NOMO-1 treated with DMSO at 0.1 percent for 48 hours (cell line): Measurements from ENCODE around the gene PDIA5.
"Not testable (repeated sequence)": the region's sequence is repeated elsewhere in the genome, so short reads cannot be mapped to it uniquely, and the experiment has no call there.

Experiments
- DNase-seq: peaks from one replicate; lab custom pipeline; 2025; ENCODE audit not compliant: unreplicated experiment; lab: John Stamatoyannopoulos, UW

The PDIA5 gene

DNA sequence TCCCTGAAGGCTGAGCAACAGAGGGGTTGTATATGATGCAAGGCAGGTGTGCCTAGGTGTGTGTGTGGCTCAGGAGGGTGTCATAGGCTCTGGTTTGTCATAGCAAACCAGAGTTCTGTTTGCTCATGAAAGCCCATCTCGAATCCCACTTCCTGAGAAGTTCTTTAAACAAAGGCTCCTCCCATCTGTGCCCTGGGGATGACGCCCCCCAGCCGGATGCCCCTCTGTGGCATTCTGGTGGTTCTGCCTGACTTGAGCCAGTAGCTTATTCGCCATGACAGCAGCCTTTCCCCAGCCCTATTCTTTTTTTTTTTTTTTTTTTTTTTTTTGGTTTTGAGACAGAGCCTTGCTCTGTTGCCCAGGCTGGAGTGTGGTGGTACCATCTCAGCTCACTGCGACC, 45.4 kb downstream of the PDIA5 start:
- no peak for DNase-seq

DNA sequence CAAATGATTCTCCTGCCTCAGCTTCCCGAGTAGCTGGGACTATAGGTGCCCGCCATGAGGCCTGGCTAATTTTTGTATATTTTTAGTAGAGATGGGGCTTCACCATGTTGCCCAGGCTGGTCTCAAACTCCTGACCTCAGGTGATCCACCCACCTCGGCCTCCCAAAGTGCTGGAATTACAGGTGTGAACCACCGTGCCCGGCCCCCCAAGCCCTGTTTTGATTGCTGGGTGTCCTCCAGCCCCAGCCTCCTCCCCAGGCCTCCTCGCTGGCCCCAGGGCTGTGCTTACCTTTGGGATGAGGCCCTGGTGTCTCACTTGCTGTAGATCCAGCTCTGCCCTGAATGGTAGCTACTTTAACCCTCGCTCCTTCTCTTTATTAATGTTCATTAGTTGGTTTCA, 45.8 kb downstream of the PDIA5 start:
- DNase-seq, result not testable (repeated sequence)

DNA sequence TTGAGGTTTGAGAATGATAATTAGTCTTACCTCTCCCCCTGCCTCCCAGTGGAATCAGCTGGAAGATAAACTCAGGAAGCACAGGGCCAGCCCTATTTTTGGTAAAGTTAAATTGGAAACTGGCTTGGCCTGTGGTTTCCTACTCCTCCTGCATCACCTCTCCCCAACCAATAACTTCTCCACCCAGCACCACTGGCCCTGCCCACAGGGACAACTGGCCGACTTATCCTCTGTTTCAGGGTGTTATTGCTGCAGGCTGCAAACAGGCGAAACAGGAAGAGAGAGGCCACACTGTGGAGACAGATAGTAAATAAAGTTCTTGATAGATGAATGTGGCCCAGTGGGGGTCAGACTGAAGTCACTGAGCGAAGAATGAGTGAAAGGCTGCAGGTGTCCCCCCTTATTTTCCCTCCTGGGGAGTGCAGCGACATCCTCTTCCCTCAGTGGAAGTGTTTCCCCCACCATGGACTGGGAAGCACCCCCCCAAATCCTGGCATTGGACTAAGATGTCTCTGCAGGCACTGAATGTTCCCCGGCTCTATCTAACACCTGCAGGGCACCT, 47.1 kb downstream of the PDIA5 start:
- DNase-seq, result no peak

GRCh38 chr3:123116116-123116515, 49.3 kb downstream of the PDIA5 start:
- DNase-seq, result no peak

DNA sequence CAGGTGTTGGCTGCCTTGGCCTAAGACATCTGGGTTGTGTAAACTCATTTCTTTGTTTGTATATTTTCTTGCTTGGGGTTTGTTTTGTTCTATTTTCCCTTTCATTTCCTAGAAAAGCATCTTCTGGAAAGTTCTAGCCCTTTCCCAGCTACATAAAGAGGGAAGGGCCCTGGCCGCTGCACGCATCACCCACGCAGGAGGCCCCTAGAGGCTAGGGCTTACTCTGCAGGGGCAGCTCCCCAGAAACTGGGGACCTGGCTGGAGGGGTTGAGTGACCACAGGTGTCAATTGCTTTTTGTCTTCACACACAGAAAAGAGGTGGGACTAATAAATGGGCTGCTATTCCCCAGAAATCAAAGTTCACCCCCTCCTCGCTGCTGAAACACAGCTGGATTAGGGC, 52.6 kb downstream of the PDIA5 start:
- no peak for DNase-seq

GRCh38 chr3:123119802-123120201, 53.0 kb downstream of the PDIA5 start:
- DNase-seq, result no peak

DNA sequence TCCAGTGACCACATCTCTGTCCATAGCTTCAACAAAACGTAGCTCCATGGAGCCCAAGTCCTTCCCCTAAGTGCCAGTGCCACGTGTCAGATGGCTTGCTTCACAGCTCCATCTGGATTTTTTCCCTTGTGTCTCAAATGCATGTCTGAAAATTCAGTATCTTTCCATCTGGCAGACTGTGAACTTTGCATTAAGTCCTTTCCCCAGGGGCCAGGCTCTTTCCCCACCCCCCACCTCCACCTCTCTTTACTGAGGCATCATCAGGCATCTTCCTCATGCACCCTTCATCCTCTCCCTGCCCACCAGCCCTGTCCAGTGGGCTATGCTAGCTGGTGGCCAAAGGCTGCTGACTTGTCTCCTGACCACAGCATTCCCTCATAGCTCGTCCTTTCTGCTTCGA, 53.7 kb downstream of the PDIA5 start:
- no peak for DNase-seq

DNA sequence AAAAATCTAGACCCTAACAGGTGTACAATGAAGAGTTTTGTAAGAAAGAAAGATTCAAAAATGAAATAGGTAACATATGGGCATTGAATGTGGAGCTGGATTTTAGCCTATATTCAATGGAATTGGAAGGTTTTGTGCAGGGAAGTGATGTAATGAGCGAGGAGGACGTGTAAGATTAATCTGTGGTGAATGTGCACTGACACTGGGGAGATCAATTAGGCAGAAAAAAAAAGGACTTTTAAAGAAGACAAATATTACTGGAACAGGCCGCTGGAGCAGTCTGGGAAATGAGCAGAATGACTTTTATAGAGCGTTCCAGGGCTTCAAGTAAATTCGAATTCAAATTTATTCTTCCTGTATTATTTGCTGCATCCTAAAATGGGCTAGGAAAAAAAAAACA, 55.2 kb downstream of the PDIA5 start:
- no peak for DNase-seq

DNA sequence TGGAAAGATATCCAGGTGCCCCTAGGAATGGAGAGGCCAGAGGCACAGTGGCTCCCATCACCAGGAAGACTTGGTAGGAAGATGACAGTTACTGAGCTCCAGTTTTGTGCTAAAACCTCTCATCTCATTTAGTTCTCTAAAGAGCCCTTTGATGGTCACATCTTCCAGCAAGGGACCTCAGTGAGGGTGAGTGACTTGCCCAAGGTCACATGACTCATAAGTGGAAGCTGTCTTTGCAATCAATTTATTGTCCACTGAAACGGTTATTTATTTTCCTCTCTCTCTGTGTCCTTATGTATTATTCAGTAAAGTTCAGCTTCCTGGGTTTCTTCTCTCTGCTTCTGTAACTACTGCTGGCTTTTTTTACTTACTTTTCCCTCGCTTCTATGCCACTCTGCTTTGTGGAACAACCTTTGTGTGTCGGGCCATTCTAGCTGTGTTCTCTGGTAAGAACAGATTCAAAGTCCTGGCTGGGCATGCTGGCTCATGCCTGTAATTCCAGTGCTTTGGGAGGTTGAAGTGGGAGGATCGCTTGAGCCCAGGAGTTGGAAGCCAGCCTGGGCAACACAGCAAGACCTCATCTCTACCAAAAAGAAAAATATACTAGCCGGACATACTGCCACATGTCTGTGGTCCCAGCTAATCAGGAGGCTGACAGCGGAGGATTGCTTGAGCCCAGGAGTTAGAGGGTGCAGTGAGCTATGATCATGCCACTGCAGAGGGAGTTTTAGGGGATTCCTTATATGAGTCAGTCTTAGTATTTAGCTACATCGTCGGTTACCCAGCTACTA, 55.9 kb downstream of the PDIA5 start:
- DNase-seq, result no peak

- no peak for DNase-seq
These were observed 57.1 kb downstream of the PDIA5 start for GRCh38 chr3:123123716-123124616.

- DNase-seq, result no peak
These were observed 58.1 kb downstream of the PDIA5 start for GRCh38 chr3:123124971-123125370.

DNA sequence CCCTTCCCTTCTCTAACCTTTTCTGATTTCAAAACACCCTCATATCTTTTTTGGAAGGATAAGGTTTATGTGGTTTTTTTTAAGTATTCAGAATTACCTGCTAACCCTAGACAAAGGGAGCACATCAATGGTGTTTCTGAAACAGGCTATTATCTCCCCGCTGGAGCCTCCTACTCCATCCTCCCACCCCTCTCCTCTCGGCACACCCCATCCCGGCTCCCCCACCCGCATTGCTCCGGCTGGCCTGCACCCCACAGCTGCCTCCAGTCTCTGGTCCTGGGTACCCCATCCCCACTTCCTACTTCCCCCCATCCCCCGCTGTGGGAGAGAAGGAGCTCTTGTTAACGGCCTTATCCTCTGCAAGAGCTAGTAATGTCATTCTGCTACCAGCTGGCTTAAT, 59.2 kb downstream of the PDIA5 start:
- no peak for DNase-seq

GRCh38 chr3:123126653-123127052, 59.8 kb downstream of the PDIA5 start:
- DNase-seq, result no peak

- no peak for DNase-seq
These were observed 62.3 kb downstream of the PDIA5 start for GRCh38 chr3:123129092-123129491.

- no peak for DNase-seq
These were observed 62.7 kb downstream of the PDIA5 start for GRCh38 chr3:123129532-123129931.

DNA sequence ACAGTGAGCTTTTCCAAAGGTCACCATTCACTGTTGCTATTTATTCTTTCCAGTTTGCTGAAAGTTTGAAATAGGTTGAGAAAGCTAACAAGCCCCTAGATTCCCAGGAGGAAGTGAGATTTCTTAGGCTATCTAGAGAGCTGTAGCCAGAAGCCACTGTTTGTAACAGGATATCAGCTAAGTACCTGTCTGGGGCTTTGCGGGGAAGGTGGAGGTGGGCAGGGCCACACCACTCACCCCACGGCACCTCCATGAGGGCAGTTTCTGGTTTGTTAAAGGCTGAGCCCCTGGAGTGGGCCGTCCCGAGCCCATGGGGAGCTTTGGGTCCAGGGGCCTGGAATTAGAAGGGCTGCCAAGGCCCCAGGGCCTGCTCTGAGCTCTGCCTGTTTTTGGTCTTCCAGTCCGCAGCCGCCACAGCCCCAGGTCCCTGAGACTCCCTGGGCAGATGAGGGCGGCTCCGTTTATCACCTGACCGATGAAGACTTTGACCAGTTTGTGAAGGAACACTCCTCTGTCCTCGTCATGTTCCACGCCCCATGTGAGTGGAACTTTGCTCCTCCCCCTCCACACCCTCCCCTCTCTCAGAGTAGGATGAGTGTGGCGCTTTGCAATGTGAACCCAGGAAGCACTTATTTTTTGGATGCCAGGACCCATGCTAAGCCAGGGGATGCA, 63.4 kb downstream of the PDIA5 start:
- no peak for DNase-seq

DNA sequence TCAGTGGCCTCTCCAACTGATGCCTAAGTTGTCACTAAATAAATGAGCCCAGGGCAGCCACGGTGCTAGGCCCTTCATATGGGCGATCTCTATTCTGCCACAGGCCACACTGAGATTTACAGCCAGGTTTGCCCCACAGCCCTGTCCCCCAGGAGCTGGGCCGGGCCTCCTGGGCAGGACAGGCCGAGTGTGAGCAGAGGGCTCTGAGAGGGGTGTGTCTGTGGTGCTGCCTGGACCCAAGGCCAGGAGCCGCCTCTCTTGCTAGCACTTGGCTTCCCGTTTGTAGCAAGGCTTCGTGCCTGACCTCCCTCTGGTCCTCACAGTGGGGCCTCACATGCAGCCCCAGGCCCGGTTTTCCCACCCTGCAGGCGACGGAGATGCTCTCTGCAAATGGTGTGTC, 67.8 kb downstream of the PDIA5 start:
- DNase-seq, result no peak

- DNase-seq, result no peak
These were observed 70.2 kb downstream of the PDIA5 start for GRCh38 chr3:123137001-123137400.

DNA sequence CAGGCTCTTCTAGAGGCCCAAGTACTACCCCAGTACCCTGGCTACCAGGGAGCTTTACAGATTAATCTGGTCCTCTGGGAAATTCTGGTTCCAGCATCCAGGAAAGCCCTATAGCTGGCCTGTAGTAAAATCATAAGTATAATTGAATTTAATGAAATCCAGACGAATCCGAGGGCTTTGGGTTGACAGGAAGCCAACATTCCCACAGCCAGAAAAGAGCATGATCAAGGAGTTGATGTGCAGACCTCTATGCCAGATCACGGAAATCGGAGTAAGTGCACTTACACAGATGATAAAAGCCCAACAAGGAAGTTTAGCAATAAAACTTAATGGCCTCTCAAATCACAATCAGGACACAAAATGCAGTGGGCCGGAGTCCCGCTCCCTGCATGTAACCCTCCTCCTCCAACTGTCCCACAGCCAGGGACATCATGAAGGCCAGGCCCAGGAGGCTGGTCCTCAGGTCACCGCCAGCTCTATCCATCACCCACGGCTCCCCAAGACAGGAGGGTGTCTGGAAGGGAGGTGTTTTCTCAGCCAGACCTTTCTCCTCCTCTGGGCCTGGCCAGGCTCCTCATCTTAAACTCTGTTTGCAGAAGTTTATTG, 72.1 kb downstream of the PDIA5 start:
- no peak for DNase-seq

DNA sequence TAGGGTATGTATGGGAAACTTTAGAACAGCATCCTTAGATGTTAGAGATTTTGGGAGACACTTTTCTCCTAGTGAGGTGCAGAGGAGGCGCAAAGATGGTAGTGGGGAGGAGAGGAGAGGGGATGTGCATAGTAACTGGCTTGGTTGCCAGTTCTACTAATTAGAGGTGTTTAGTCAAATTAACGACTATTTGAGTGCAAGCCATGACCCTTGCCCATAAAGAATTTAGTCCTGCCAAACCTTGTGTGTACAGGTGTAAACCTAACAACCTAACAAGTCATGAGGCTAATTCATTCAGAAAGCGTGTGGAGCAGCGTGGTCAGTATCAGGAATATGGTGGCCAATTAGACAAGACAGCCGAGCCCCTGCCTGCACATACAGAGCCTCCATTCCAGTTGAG, 72.7 kb downstream of the PDIA5 start:
- no peak for DNase-seq

DNA sequence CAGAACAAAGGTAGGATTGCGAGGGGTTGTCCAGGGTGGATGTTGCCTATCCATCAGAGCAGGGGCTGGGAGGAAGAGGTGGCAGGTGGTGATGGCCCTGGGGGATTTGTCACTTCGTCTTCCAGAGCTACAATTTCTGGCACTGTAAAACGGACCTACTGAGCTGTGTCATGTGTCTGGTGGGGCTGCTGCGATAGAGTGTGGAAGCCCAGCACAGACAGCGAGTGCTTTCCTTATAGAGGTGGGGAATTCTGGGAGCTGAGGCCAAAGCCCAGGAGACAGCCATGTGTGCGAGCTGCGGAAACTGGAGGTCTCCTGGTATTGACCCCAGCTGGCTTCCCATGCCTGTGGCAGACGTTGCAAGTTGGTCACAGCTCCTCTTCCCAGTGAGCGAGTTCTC, 73.7 kb downstream of the PDIA5 start:
- DNase-seq, result no peak
